ENCODE data around the gene CDK9.

The CDK9 gene

DNA sequence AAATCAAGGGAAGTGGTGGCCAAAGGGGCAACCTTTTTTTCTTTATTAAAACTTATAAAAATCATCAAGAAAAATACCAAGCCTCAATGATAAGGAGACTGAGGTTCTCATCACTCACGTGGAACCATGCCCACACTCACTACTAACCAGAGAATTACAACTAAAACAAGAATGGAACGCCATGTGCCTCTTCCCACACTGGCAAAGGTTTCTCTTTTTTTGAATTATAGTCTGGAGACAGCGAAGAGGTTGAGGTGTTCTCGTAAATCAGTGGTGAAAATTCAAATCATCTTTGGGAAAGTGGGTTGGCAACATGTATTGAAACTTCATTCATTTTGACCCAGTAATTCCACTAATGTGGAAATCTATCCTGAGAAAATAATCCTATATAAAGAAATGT is 36.3 kb downstream of the CDK9 start:
- TF ChIP-seq, protein P1, sequence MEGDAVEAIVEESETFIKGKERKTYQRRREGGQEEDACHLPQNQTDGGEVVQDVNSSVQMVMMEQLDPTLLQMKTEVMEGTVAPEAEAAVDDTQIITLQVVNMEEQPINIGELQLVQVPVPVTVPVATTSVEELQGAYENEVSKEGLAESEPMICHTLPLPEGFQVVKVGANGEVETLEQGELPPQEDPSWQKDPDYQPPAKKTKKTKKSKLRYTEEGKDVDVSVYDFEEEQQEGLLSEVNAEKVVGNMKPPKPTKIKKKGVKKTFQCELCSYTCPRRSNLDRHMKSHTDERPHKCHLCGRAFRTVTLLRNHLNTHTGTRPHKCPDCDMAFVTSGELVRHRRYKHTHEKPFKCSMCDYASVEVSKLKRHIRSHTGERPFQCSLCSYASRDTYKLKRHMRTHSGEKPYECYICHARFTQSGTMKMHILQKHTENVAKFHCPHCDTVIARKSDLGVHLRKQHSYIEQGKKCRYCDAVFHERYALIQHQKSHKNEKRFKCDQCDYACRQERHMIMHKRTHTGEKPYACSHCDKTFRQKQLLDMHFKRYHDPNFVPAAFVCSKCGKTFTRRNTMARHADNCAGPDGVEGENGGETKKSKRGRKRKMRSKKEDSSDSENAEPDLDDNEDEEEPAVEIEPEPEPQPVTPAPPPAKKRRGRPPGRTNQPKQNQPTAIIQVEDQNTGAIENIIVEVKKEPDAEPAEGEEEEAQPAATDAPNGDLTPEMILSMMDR (IDR thresholded peaks at IDR 0.05; ENCODE audit: low read depth, low read length) = no peak
- no peak for DNase-seq (ENCODE audit: low read depth, low spot score)
- in situ Hi-C loops (cut with HindIII; ENCODE audit: low sequenced_read_pairs) = no loop called here
- H3K4me3 ChIP-seq (ENCODE audit: low read depth, low read length) = no peak overlapping the region

DNA sequence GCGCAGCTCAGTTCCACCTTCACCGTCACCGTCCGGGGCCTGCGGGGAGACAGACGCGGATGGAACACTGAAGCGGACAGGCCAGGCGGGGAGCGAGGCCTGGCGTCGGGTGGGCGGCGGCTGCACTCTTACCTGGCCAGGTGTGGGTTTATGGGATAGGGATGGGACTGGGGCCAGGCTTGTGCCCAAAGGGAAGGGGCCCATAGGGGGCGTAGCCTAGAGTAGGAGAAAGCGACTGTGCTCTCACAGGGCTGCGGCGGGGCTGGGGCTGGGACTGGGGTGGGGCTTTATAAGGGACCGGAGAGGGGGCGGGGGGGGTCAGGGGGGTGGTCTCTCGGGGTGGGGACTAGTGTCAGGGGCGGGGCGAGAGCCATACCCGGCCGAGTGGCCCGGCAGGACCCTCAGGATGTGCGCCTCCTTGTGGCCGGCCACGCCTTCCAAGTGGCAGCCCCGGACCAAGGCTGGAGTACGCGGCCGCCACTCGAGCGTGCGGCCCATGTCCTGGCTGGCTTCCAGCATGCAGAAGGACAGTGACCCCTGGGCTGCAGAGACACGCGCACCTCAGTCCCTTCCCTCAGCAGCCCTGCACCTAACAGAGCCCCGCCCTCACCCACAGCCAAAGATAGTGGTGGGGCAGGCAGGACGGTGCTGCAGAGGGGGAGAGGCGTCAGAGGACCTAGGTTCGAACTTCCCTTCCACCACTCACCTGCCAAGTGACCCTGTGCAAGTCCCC is 39.7 kb downstream of the CDK9 start:
- in situ Hi-C loops (cut with HindIII; ENCODE audit: low sequenced_read_pairs) = no loop called here
- DNase-seq (ENCODE audit: low read depth, low spot score) = no peak
- TF ChIP-seq, protein P1 (IDR thresholded peaks at IDR 0.05; ENCODE audit: low read depth, low read length) = peak; percentile 52
- H3K4me3 ChIP-seq (ENCODE audit: low read depth, low read length) = no peak overlapping the region

DNA sequence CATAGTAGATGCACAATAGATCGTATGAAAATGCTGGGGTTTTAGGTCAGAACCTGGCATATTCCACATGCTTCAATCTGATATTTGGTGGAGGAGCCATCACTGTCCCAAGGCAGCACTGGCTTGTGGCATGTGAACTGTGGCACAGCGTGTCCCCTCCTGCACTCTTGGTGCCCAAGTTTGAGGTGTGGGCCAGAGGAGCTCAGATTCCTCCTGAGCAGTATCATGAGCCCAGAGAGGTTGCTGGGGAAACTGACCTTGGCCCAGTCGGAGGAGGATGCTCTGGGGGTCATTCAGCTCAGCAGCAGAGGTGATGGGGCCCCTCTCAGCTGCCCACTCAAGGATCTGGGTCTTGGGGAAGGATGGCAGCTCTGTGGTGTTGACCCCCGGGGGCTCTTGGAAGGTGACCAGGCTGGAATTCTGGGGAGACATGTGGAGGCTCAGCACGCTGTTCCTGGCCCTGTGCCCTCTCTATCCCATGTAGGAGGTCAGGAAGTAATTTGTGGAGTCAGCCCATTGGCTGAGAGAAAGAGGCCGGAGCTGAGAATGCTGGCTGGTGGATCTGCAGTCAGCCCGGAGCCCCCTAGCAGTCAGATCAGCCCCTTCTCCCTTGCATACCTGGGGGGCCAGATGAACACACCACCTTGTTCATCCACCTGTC is 40.5 kb downstream of the CDK9 start:
- no peak overlapping the region for H3K4me3 ChIP-seq (ENCODE audit: low read depth, low read length)
- DNase-seq (ENCODE audit: low read depth, low spot score) = no peak
- in situ Hi-C loops (cut with HindIII; ENCODE audit: low sequenced_read_pairs) = no loop called here
- TF ChIP-seq, protein P1 (IDR thresholded peaks at IDR 0.05; ENCODE audit: low read depth, low read length) = no peak

DNA sequence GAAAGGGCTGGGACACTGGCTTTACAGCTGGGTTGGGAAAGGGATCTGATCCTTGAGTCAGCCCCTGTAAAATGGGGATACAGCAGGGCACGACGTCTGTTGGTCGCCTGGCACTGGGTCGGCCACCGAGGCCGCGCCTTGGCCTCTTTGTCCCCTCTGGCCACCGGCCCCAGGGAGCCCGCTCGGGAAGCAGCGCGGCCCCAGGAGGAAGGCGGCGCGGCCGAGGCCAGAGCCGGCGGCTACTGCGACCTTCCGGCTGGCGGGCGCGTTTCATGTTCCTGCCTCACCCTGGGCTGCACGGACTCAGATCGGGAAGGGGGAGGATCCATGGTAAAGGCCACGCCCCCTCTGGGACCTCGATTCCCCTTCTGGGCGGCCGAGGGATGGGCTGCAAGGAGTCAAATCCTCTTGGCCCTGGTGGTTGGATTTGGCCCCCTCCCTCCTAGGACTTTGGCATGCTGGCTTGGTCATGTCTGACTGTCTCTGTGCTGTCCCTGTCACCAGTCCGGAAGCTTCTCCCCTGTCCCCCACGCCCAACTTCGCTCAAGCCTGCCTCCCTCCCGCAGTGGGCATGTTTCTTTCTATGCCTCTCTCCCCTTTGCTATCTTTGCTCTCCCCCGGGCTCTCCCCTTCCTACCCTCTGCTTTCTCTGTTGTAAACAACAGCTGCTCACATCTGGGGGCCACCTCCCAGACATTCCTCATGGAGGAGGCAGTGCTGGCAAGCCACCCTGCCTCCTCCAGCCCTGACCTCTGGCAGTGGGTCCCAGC is 42.6 kb downstream of the CDK9 start:
- no peak overlapping the region for H3K4me3 ChIP-seq (ENCODE audit: low read depth, low read length)
- TF ChIP-seq, protein P1 (IDR thresholded peaks at IDR 0.05; ENCODE audit: low read depth, low read length) = no peak
- peak; percentile 58 for DNase-seq (ENCODE audit: low read depth, low spot score)
- in situ Hi-C loops (cut with HindIII; ENCODE audit: low sequenced_read_pairs) = no loop called here

DNA sequence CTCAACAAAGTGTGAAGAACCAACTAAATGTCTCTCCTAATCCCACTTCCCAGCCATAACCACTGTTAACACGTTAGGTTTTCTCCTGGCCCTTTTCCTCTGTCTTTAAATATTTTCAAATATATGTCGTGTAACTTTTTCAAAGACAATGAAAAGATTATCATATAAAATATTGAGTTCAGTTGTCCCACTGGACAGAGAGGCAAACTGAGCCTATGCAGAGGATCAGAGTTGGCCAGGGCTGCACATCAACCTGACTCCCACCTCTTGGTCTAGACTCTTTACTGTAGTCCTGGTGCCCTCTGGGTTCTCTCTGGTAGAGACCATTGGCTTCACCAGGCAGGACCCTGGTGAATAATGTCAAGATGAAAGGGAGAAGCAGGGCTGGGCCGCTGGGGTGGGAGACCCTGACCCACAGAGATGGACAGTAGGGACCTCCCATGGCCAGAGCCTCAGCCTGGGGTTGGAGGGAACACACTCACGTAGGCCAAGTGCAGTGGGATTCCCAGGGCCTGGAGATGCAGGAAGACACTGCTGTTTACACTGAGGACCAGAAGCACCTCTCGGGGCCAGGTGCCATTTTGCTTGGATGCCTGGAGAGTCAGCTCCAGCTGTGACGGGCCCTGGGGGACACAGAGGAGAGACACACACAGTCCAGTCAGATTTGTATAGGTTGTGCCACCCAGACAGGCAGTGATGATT is 43.5 kb downstream of the CDK9 start:
- no peak overlapping the region for H3K4me3 ChIP-seq (ENCODE audit: low read depth, low read length)
- no peak for DNase-seq (ENCODE audit: low read depth, low spot score)
- TF ChIP-seq, protein P1 (IDR thresholded peaks at IDR 0.05; ENCODE audit: low read depth, low read length) = no peak
- in situ Hi-C loops (cut with HindIII; ENCODE audit: low sequenced_read_pairs) = no loop called here

DNA sequence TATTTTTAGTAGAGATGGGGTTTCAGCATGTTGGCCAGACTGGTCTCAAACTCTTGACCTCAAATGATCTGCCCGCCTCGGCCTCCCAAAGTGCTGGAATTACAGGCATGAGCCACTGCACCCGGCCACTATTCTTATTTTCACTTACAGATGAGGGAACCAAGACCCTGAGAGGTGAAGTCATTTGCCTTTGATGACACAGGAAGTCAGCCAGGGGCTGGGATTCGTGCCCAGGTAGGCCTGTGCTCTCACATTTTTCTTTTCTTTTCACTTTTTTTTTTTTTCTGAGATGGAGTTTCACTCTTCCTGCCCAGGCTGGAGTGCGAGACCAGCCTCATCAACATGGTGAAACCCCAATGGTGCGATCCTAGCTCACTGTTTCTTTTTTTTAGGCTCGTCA is 46.4 kb downstream of the CDK9 start:
- H3K4me3 ChIP-seq (ENCODE audit: low read depth, low read length) = no peak overlapping the region
- TF ChIP-seq, protein P1 (IDR thresholded peaks at IDR 0.05; ENCODE audit: low read depth, low read length) = no peak
- no peak for DNase-seq (ENCODE audit: low read depth, low spot score)
- in situ Hi-C loops (cut with HindIII; ENCODE audit: low sequenced_read_pairs) = no loop called here
